ENCODE measurements around the gene HSPA6.
"Not testable (repeated sequence)": the region's sequence is repeated elsewhere in the genome, so short reads cannot be mapped to it uniquely, and the experiment has no call there.

- TF ChIP-seq, protein P1, sequence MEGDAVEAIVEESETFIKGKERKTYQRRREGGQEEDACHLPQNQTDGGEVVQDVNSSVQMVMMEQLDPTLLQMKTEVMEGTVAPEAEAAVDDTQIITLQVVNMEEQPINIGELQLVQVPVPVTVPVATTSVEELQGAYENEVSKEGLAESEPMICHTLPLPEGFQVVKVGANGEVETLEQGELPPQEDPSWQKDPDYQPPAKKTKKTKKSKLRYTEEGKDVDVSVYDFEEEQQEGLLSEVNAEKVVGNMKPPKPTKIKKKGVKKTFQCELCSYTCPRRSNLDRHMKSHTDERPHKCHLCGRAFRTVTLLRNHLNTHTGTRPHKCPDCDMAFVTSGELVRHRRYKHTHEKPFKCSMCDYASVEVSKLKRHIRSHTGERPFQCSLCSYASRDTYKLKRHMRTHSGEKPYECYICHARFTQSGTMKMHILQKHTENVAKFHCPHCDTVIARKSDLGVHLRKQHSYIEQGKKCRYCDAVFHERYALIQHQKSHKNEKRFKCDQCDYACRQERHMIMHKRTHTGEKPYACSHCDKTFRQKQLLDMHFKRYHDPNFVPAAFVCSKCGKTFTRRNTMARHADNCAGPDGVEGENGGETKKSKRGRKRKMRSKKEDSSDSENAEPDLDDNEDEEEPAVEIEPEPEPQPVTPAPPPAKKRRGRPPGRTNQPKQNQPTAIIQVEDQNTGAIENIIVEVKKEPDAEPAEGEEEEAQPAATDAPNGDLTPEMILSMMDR (IDR thresholded peaks at IDR 0.05 in 2 of 3, conservative IDR thresholded peaks at IDR 0.05 in 1 of 3; ENCODE audit: borderline replicate concordance in 1 of 3, insufficient read depth in 1 of 3, low read depth in 2 of 3, low read length in 2 of 3) = not testable (repeated sequence)
- not testable (repeated sequence) for TF ChIP-seq SP1 (IDR thresholded peaks at IDR 0.05; ENCODE audit: low read depth); RAD21 (IDR thresholded peaks at IDR 0.05; ENCODE audit: low read depth); SRF (IDR thresholded peaks at IDR 0.05; ENCODE audit: low read depth); FOSL1 (IDR thresholded peaks at IDR 0.05; ENCODE audit: low read depth); MAX (IDR thresholded peaks at IDR 0.05); EZH2 (IDR thresholded peaks at IDR 0.05); ATF3 (IDR thresholded peaks at IDR 0.05); EZH2phosphoT487 (IDR thresholded peaks at IDR 0.05; ENCODE audit: borderline replicate concordance); CEBPB (IDR thresholded peaks at IDR 0.05; ENCODE audit: low read depth)
These were observed 31.8 kb downstream of the HSPA6 start for GRCh38 chr1:161556143-161556542.

All from HCT116 (cell line).